Astrocyte (in vitro differentiated cells and primary cell): ENCODE measurements around the gene RBM20. TPM values are rescaled to one million over a fixed set of nuclear protein-coding genes. Genes with fewer than 3 reads are reported as not detected.

Experiments used
- DNase-seq: peaks from one replicate; pipeline ENCODE4 v3.0.0-alpha.2; 2010; ENCODE audit warnings: low read depth
- FAIRE-seq: peaks from 2 replicates; lab custom pipeline; 2011; peaks lifted over from hg19 to GRCh38; lab: Jason Lieb, UNC
- H2AFZ ChIP-seq: 2 replicates; pipeline ENCODE4 v1.6.0; 2012; ENCODE audit warnings: low read depth, low read length, inconsistent platforms
- H3K27ac ChIP-seq: 2 replicates; pipeline ENCODE4 v1.5.1; 2011; ENCODE audit warnings: low read depth, low read length, inconsistent platforms
- H3K27me3 ChIP-seq: 2 replicates; pipeline ENCODE4 v1.6.0; 2011; ENCODE audit warnings: low read length, inconsistent platforms; ENCODE audit not compliant: insufficient read depth
- H3K36me3 ChIP-seq: 2 replicates; pipeline ENCODE4 v1.5.1; 2011; ENCODE audit warnings: low read length, inconsistent platforms; ENCODE audit not compliant: insufficient read depth
- H3K4me1 ChIP-seq: 2 replicates; pipeline ENCODE4 v1.5.1; 2011; ENCODE audit warnings: low read length, inconsistent platforms; ENCODE audit not compliant: insufficient read depth
- H3K4me2 ChIP-seq: 2 replicates; pipeline ENCODE4 v1.6.0; 2012; ENCODE audit warnings: low read length, inconsistent platforms
- H3K4me3 ChIP-seq: 2 replicates; pipeline ENCODE4 v1.5.1; 2011; ENCODE audit warnings: low read depth, mild to moderate bottlenecking, low read length, inconsistent platforms; ENCODE audit not compliant: insufficient read depth
- H3K79me2 ChIP-seq: 2 replicates; pipeline ENCODE4 v1.6.0; 2012; ENCODE audit warnings: mild to moderate bottlenecking, low read length, inconsistent platforms; ENCODE audit not compliant: insufficient read depth
- H3K9ac ChIP-seq: 2 replicates; pipeline ENCODE4 v1.6.0; 2012; ENCODE audit warnings: mild to moderate bottlenecking, low read length, inconsistent platforms
- H3K9me3 ChIP-seq: 2 replicates; pipeline ENCODE4 v1.5.1; 2012; ENCODE audit warnings: low read depth, mild to moderate bottlenecking, low read length, inconsistent platforms; ENCODE audit not compliant: insufficient read depth
- H4K20me1 ChIP-seq: 2 replicates; pipeline ENCODE4 v1.6.0; 2012; ENCODE audit warnings: low read length, inconsistent platforms; ENCODE audit not compliant: insufficient read depth
- H3K27ac Mint-ChIP-seq: one replicate; pipeline ENCODE4 v1.8.0; 2021; ENCODE audit warnings: mild to moderate bottlenecking, mixed read lengths; ENCODE audit not compliant: unreplicated experiment
- H3K27me3 Mint-ChIP-seq: one replicate; pipeline ENCODE4 v1.8.0; 2021; ENCODE audit warnings: low read depth, mixed read lengths; ENCODE audit not compliant: unreplicated experiment
- H3K36me3 Mint-ChIP-seq: one replicate; pipeline ENCODE4 v1.8.0; 2021; ENCODE audit warnings: low read depth, mixed read lengths; ENCODE audit not compliant: unreplicated experiment
- H3K4me1 Mint-ChIP-seq: one replicate; pipeline ENCODE4 v1.8.0; 2021; ENCODE audit warnings: low read depth, mixed read lengths; ENCODE audit not compliant: unreplicated experiment
- H3K4me3 Mint-ChIP-seq: one replicate; pipeline ENCODE4 v1.8.0; 2021; ENCODE audit warnings: mild to moderate bottlenecking, moderate library complexity, mixed read lengths; ENCODE audit not compliant: unreplicated experiment
- H3K9me3 Mint-ChIP-seq: one replicate; pipeline ENCODE4 v1.8.0; 2021; ENCODE audit warnings: mild to moderate bottlenecking, mixed read lengths; ENCODE audit not compliant: unreplicated experiment
- CTCF ChIP-seq: IDR thresholded peaks from 2 replicates; pipeline ENCODE4 v1.5.1; 2011; ENCODE audit warnings: low read depth, mild to moderate bottlenecking, inconsistent platforms, low read length, moderate library complexity; ENCODE audit not compliant: insufficient read depth
- EZH2 ChIP-seq: IDR thresholded peaks from 2 replicates; pipeline ENCODE4 v1.6.1; 2012; ENCODE audit warnings: mild to moderate bottlenecking, low read length, inconsistent platforms; ENCODE audit not compliant: insufficient read depth
- total RNA-seq: library from RNA; stranded (reverse); gene quantifications from 2 replicates; pipeline ENCODE4 v1.2.1, GENCODE V29; 2021

RBM20 gene
- total RNA-seq, 1 donor from 2014 or later = 1.5 TPM

GRCh38 chr10:110733218-110733952 is 89.2 kb downstream of the RBM20 start:
- Mint-ChIP-seq H3K9me3 (peaks cover 3% of the 10 kb centered on the region), H3K27me3 (peaks cover 12% of the 10 kb centered on the region), H3K27ac (no peak overlapping the region), H3K4me1 (peaks cover 14% of the 10 kb centered on the region), H3K4me3 (no peak overlapping the region), H3K36me3 (peaks cover 1% of the 10 kb centered on the region)
- H2AFZ ChIP-seq = peak overlapping the region; percentile 19
- no peak for TF ChIP-seq EZH2
- TF ChIP-seq CTCF = no peak
- FAIRE-seq (no peak), DNase-seq (no peak)
- H3K4me2 ChIP-seq = peak overlapping the region; percentile 77
- H3K27ac ChIP-seq = no peak overlapping the region
- no peaks in the 10 kb centered on the region for H3K79me2 ChIP-seq
- peak overlapping the region; percentile 46 for H3K4me3 ChIP-seq
- H3K9ac ChIP-seq = peak overlapping the region; percentile 39
- H4K20me1 ChIP-seq = no peaks in the 10 kb centered on the region
- peaks cover 10% of the 10 kb centered on the region for H3K27me3 ChIP-seq
- no peaks in the 10 kb centered on the region for H3K36me3 ChIP-seq
- H3K4me1 ChIP-seq = no peaks in the 10 kb centered on the region
- no peaks in the 10 kb centered on the region for H3K9me3 ChIP-seq

GRCh38 chr10:110735620-110736027 is 91.5 kb downstream of the RBM20 start:
- H3K36me3 ChIP-seq = no peaks in the 10 kb centered on the region
- peaks cover 25% of the 10 kb centered on the region for H3K4me1 Mint-ChIP-seq
- TF ChIP-seq EZH2 (no peak), CTCF (no peak)
- H3K79me2 ChIP-seq = no peaks in the 10 kb centered on the region
- no peak overlapping the region for H3K27ac Mint-ChIP-seq
- peaks cover 1% of the 10 kb centered on the region for H3K36me3 Mint-ChIP-seq
- H3K27me3 ChIP-seq = peaks cover 10% of the 10 kb centered on the region
- H2AFZ ChIP-seq = no peak overlapping the region
- no peak for DNase-seq
- H3K4me3 ChIP-seq = no peak overlapping the region
- H3K4me1 ChIP-seq = no peaks in the 10 kb centered on the region
- H3K4me3 Mint-ChIP-seq = no peak overlapping the region
- no peak overlapping the region for H3K9ac ChIP-seq
- H4K20me1 ChIP-seq = no peaks in the 10 kb centered on the region
- peaks cover 6% of the 10 kb centered on the region for H3K9me3 Mint-ChIP-seq
- H3K9me3 ChIP-seq = no peaks in the 10 kb centered on the region
- H3K27me3 Mint-ChIP-seq = peaks cover 13% of the 10 kb centered on the region
- no peak for FAIRE-seq
- no peak overlapping the region for H3K27ac ChIP-seq
- no peak overlapping the region for H3K4me2 ChIP-seq
